ENCODE measurements around the gene GADD45G. TPM values are rescaled to one million over a fixed set of nuclear protein-coding genes. Genes with fewer than 3 reads are reported as not detected.

Gene GADD45G
- total and polyA plus RNA-seq, 5 donors from 2014 or later: 0.16 to 15.7 (median 0.30) TPM

DNA sequence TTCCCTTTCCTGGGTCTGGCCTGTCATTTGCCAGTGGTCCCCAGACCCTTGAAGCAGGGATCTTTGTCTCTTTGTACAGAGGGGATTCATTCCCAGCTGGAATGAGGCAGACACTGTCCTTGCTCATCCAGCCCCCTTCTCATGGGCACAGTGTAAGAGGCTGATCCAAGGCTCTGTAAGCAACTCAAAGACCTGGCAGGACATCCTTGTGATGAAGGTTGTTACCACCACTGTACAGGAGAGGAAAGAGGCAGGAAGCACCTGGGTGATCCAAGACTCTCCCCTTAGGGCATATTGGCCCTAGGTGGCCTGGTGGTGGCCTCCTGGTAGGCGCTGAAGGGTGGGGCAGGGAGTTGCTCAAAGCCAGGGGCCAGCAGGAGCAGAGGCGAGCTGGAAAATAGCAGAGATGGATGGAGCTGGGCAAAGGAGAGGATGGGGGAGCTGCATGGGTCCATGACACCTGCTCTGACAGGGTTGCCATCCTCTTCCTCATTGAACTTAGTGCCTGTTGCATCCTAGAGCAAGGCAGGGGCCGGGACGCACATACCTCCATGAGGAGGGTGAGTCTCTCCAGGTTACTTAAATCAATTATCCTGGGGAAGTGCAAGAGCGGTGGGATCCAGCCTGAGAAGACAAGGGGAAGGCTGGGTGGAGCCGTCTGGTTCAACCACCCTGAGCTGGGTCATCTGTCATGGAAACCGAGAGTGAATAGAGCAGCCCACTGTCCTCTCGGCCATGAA, 9.8 kb upstream of the GADD45G start:
- no peak overlapping the region for H3K4me3 Mint-ChIP-seq
- H3K9me3 ChIP-seq (ENCODE audit: control insufficient read depth in 2 of 2, low read length in 2 of 2): no peaks in the 10 kb centered on the region
- no peaks in the 10 kb centered on the region for H3K9me3 Mint-ChIP-seq
- peaks cover 0 to 2% (median 0%) of the 10 kb centered on the region in 4 donors for H3K4me1 Mint-ChIP-seq
- DNase-seq (no peak), ATAC-seq (ENCODE audit: low read depth in 2 of 2) (no peak)
- H3K36me3 Mint-ChIP-seq: no peaks in the 10 kb centered on the region
- no peaks in the 10 kb centered on the region for H3K36me3 ChIP-seq (ENCODE audit: control insufficient read depth, insufficient read depth, low read length)
- no peak overlapping the region for H3K4me3 ChIP-seq (ENCODE audit: low read depth, low read length)
- peaks cover 40% of the 10 kb centered on the region for H3K27me3 Mint-ChIP-seq
- no peak overlapping the region for H3K27ac Mint-ChIP-seq
- no peaks in the 10 kb centered on the region for H3K4me1 ChIP-seq (ENCODE audit: control insufficient read depth, insufficient read depth, low read length, poor library complexity, severe bottlenecking)
- H3K27me3 ChIP-seq (ENCODE audit: control insufficient read depth, insufficient read depth, low read length): peaks cover 6% of the 10 kb centered on the region
- no peak overlapping the region for H3K27ac ChIP-seq (ENCODE audit: insufficient read depth, low read length, poor library complexity, severe bottlenecking)

DNA sequence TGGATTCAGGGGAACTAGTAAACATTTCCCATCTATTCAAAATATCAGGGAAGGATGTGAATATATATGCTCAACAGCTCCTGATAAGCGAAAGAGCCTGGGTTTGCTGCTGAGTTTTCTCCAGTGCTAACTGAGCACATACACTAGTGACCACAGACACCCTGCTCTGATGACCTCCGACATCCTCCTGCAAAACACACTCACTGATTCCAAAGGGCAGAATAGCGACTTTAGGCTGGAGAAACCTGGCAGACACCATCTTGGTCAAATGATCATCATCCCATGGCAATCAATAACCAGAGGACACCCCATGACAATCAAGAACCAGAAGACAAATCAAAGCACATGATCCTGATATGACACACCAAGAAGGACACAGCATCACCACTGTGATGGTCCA, 9.2 kb upstream of the GADD45G start:
- no peak overlapping the region for H3K4me3 ChIP-seq (ENCODE audit: low read depth, low read length)
- H3K27me3 ChIP-seq (ENCODE audit: control insufficient read depth, insufficient read depth, low read length): peaks cover 9% of the 10 kb centered on the region
- H3K4me1 ChIP-seq (ENCODE audit: control insufficient read depth, insufficient read depth, low read length, poor library complexity, severe bottlenecking): no peaks in the 10 kb centered on the region
- H3K36me3 ChIP-seq (ENCODE audit: control insufficient read depth, insufficient read depth, low read length): no peaks in the 10 kb centered on the region
- H3K4me1 Mint-ChIP-seq: peaks cover 0 to 2% (median 0%) of the 10 kb centered on the region in 4 donors
- H3K36me3 Mint-ChIP-seq: no peaks in the 10 kb centered on the region
- no peak overlapping the region for H3K4me3 Mint-ChIP-seq
- H3K27me3 Mint-ChIP-seq: peaks cover 40% of the 10 kb centered on the region
- H3K9me3 Mint-ChIP-seq: no peaks in the 10 kb centered on the region
- H3K27ac Mint-ChIP-seq: no peak overlapping the region
- DNase-seq: no peak
- ATAC-seq (ENCODE audit: low read depth in 2 of 2): no peak
- H3K9me3 ChIP-seq (ENCODE audit: control insufficient read depth in 2 of 2, low read length in 2 of 2): no peaks in the 10 kb centered on the region
- H3K27ac ChIP-seq (ENCODE audit: insufficient read depth, low read length, poor library complexity, severe bottlenecking): no peak overlapping the region

DNA sequence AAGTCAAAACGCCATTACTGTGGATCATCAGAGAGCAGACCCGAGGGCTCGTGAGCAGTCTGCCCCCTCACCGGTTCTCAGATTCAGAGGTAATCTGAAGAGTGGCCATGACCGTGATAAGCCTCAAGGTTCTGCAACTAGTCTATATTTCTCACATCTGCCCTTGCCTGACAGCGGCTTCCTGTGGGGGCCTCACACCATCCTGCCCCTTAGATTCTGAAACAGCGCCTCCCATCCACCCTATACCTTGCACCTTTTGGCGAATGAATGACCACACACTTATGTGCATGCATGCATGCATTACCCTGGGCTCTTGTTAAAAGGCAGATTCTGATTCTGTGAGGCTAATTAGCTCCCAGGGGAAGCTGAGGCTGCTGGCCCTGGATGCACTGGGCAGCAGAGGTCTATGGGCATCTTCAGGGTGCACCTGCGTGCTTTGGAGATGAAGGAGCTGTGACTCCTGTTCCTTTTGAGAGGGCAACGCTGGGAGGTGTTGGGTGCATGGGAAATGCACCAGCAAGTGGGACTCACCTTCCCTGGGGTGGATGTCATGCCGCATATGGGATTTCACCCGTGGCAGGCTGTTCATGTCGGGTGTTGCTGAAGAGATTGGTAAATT, 7.8 kb upstream of the GADD45G start:
- Histone ChIP-seq H3K4me1 (ENCODE audit: control insufficient read depth, insufficient read depth, low read length, poor library complexity, severe bottlenecking) (no peaks in the 10 kb centered on the region), H3K9me3 (ENCODE audit: control insufficient read depth in 2 of 2, low read length in 2 of 2) (no peaks in the 10 kb centered on the region), H3K27ac (ENCODE audit: insufficient read depth, low read length, poor library complexity, severe bottlenecking) (no peak overlapping the region), H3K27me3 (ENCODE audit: control insufficient read depth, insufficient read depth, low read length) (peaks cover 9% of the 10 kb centered on the region), H3K4me3 (ENCODE audit: low read depth, low read length) (no peak overlapping the region), H3K36me3 (ENCODE audit: control insufficient read depth, insufficient read depth, low read length) (no peaks in the 10 kb centered on the region)
- DNase-seq (no peak), ATAC-seq (ENCODE audit: low read depth in 2 of 2) (no peak)
- Mint-ChIP-seq H3K9me3 (no peaks in the 10 kb centered on the region), H3K27me3 (peaks cover 41% of the 10 kb centered on the region), H3K27ac (no peak overlapping the region), H3K4me1 (peaks cover 0 to 2% (median 0%) of the 10 kb centered on the region in 4 donors), H3K4me3 (no peak overlapping the region), H3K36me3 (no peaks in the 10 kb centered on the region)

DNA sequence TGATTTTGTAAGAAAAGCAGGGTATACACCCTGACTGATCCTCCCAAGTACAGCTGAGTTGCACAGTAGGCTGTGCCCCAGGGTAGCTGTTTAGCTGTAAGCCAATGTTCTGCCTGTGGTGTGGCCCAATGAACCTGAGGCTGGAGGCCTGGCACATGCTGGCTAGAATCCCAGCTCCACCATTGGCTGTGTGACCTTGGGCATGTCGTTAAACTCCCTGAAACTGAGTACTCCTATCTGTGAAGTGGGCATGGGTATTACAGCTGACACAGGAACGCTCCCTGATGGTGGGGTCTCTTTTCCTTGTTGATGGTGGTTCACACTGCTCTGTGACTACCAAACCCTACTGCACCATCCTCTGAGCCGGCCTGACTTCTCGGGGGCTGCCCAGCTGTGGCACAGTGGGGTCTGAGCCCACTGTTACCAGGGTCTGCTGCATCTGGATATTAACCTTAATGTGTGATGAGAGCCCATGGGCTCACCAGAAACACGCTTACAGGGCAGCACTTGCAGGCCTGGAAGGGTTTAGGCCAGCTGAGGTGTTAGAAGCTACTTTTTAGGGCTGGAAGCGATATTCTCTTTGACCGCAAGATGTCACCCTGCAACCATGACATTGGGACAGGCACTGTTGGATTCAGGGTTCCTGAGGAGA, 7.0 kb upstream of the GADD45G start:
- no peak overlapping the region for H3K4me3 ChIP-seq (ENCODE audit: low read depth, low read length)
- H3K27ac Mint-ChIP-seq: no peak overlapping the region
- H3K27me3 Mint-ChIP-seq: peaks cover 35% of the 10 kb centered on the region
- no peak overlapping the region for H3K27ac ChIP-seq (ENCODE audit: insufficient read depth, low read length, poor library complexity, severe bottlenecking)
- H3K4me1 ChIP-seq (ENCODE audit: control insufficient read depth, insufficient read depth, low read length, poor library complexity, severe bottlenecking): peaks cover 1% of the 10 kb centered on the region
- DNase-seq (peak; percentile 23 to 66 (median 51)), ATAC-seq (ENCODE audit: low read depth in 2 of 2) (peak; percentile 32 to 43)
- no peaks in the 10 kb centered on the region for H3K36me3 Mint-ChIP-seq
- H3K9me3 Mint-ChIP-seq: no peaks in the 10 kb centered on the region
- no peaks in the 10 kb centered on the region for H3K9me3 ChIP-seq (ENCODE audit: control insufficient read depth in 2 of 2, low read length in 2 of 2)
- no peaks in the 10 kb centered on the region for H3K36me3 ChIP-seq (ENCODE audit: control insufficient read depth, insufficient read depth, low read length)
- peaks cover 9% of the 10 kb centered on the region for H3K27me3 ChIP-seq (ENCODE audit: control insufficient read depth, insufficient read depth, low read length)
- H3K4me3 Mint-ChIP-seq: no peak overlapping the region
- peaks cover 0 to 3% (median under 1%) of the 10 kb centered on the region in 4 donors for H3K4me1 Mint-ChIP-seq

- Mint-ChIP-seq H3K36me3 (no peaks in the 10 kb centered on the region), H3K4me1 (peaks cover 4 to 8% (median 5%) of the 10 kb centered on the region in 4 donors), H3K27ac (no peak overlapping the region), H3K4me3 (no peak overlapping the region), H3K27me3 (peaks cover 35% of the 10 kb centered on the region), H3K9me3 (no peaks in the 10 kb centered on the region)
- no peaks in the 10 kb centered on the region for H3K9me3 ChIP-seq (ENCODE audit: control insufficient read depth in 2 of 2, low read length in 2 of 2)
- H3K36me3 ChIP-seq (ENCODE audit: control insufficient read depth, insufficient read depth, low read length): no peaks in the 10 kb centered on the region
- H3K4me3 ChIP-seq (ENCODE audit: low read depth, low read length): no peak overlapping the region
- ATAC-seq (ENCODE audit: low read depth in 2 of 2): no peak
- no peak for DNase-seq
- no peak overlapping the region for H3K27ac ChIP-seq (ENCODE audit: insufficient read depth, low read length, poor library complexity, severe bottlenecking)
- peaks cover 6% of the 10 kb centered on the region for H3K4me1 ChIP-seq (ENCODE audit: control insufficient read depth, insufficient read depth, low read length, poor library complexity, severe bottlenecking)
- H3K27me3 ChIP-seq (ENCODE audit: control insufficient read depth, insufficient read depth, low read length): peaks cover 9% of the 10 kb centered on the region
Observed at GRCh38 chr9:89598363-89598713, 6.5 kb upstream of the GADD45G start.

- no peaks in the 10 kb centered on the region for H3K36me3 Mint-ChIP-seq
- no peak overlapping the region for H3K4me3 Mint-ChIP-seq
- no peak for ATAC-seq (ENCODE audit: low read depth in 2 of 2)
- H3K27ac ChIP-seq (ENCODE audit: insufficient read depth, low read length, poor library complexity, severe bottlenecking): no peak overlapping the region
- peaks cover 30% of the 10 kb centered on the region for H3K27me3 Mint-ChIP-seq
- H3K4me3 ChIP-seq (ENCODE audit: low read depth, low read length): no peak overlapping the region
- H3K36me3 ChIP-seq (ENCODE audit: control insufficient read depth, insufficient read depth, low read length): no peaks in the 10 kb centered on the region
- no peak overlapping the region for H3K27ac Mint-ChIP-seq
- no peaks in the 10 kb centered on the region for H3K9me3 Mint-ChIP-seq
- no peaks in the 10 kb centered on the region for H3K9me3 ChIP-seq (ENCODE audit: control insufficient read depth in 2 of 2, low read length in 2 of 2)
- DNase-seq: no peak
- peaks cover 12% of the 10 kb centered on the region for H3K4me1 ChIP-seq (ENCODE audit: control insufficient read depth, insufficient read depth, low read length, poor library complexity, severe bottlenecking)
- peaks cover 5 to 11% (median 7%) of the 10 kb centered on the region in 4 donors for H3K4me1 Mint-ChIP-seq
- peaks cover 9% of the 10 kb centered on the region for H3K27me3 ChIP-seq (ENCODE audit: control insufficient read depth, insufficient read depth, low read length)
Observed at GRCh38 chr9:89598926-89599325, 5.9 kb upstream of the GADD45G start.

- no peaks in the 10 kb centered on the region for H3K9me3 ChIP-seq (ENCODE audit: control insufficient read depth in 2 of 2, low read length in 2 of 2)
- Mint-ChIP-seq H3K9me3 (no peaks in the 10 kb centered on the region), H3K4me1 (peaks cover 5 to 25% (median 13%) of the 10 kb centered on the region in 4 donors), H3K36me3 (no peaks in the 10 kb centered on the region), H3K27ac (peak overlapping the region in 1 of 3 donors; percentile 3), H3K4me3 (no peak overlapping the region), H3K27me3 (peaks cover 38% of the 10 kb centered on the region)
- no peaks in the 10 kb centered on the region for H3K36me3 ChIP-seq (ENCODE audit: control insufficient read depth, insufficient read depth, low read length)
- H3K27me3 ChIP-seq (ENCODE audit: control insufficient read depth, insufficient read depth, low read length): peaks cover 9% of the 10 kb centered on the region
- H3K27ac ChIP-seq (ENCODE audit: insufficient read depth, low read length, poor library complexity, severe bottlenecking): no peak overlapping the region
- ATAC-seq (ENCODE audit: low read depth in 2 of 2) (no peak), DNase-seq (no peak)
- peaks cover 31% of the 10 kb centered on the region for H3K4me1 ChIP-seq (ENCODE audit: control insufficient read depth, insufficient read depth, low read length, poor library complexity, severe bottlenecking)
- no peak overlapping the region for H3K4me3 ChIP-seq (ENCODE audit: low read depth, low read length)
Observed at GRCh38 chr9:89600831-89601230, 4.0 kb upstream of the GADD45G start.
